ENCODE measurements around the gene MTHFD1. TPM values are rescaled to one million over a fixed set of nuclear protein-coding genes. Genes with fewer than 3 reads are reported as not detected.

The MTHFD1 gene
- total RNA-seq, 2 donors from 2014 or later: 40.5 to 49.9 TPM

- intact Hi-C loops (cut with DNase I): no loop called here
- no peak for DNase-seq (ENCODE audit: low spot score)
Measured at GRCh38 chr14:64400829-64401459, 12.8 kb downstream of the MTHFD1 start.

GRCh38 chr14:64401949-64402348 is 13.8 kb downstream of the MTHFD1 start:
- intact Hi-C loops (cut with DNase I): no loop called here
- DNase-seq (ENCODE audit: low spot score): no peak

GRCh38 chr14:64405295-64405694 is 17.1 kb downstream of the MTHFD1 start:
- intact Hi-C loops (cut with DNase I): no loop called here

GRCh38 chr14:64407329-64407728 is 19.2 kb downstream of the MTHFD1 start:
- intact Hi-C loops (cut with DNase I): no loop called here
- no peak for DNase-seq (ENCODE audit: low spot score)

More at GRCh38 chr14:64405295-64405694, 17.1 kb downstream of the MTHFD1 start:
- no peak for DNase-seq (ENCODE audit: low spot score)

GRCh38 chr14:64409126-64409920 is 21.2 kb downstream of the MTHFD1 start:
- intact Hi-C loops (cut with DNase I): no loop called here
- no peak for DNase-seq (ENCODE audit: low spot score)

GRCh38 chr14:64410084-64410774 is 22.1 kb downstream of the MTHFD1 start:
- DNase-seq (ENCODE audit: low spot score): no peak
- intact Hi-C loops (cut with DNase I): no loop called here

- DNase-seq (ENCODE audit: low spot score): no peak
- intact Hi-C loops (cut with DNase I): no loop called here
Measured at GRCh38 chr14:64411001-64411400, 22.8 kb downstream of the MTHFD1 start.

GRCh38 chr14:64412237-64412636 is 24.1 kb downstream of the MTHFD1 start:
- no peak for DNase-seq (ENCODE audit: low spot score)
- intact Hi-C loops (cut with DNase I): no loop called here

GRCh38 chr14:64416348-64416932 is 28.3 kb downstream of the MTHFD1 start:
- intact Hi-C loops (cut with DNase I): no loop called here
- no peak for DNase-seq (ENCODE audit: low spot score)

GRCh38 chr14:64417055-64417770 is 29.1 kb downstream of the MTHFD1 start:
- no peak for DNase-seq (ENCODE audit: low spot score)
- intact Hi-C loops (cut with DNase I): no loop called here

- intact Hi-C loops (cut with DNase I): no loop called here
Measured at GRCh38 chr14:64417771-64418125, 29.6 kb downstream of the MTHFD1 start.

GRCh38 chr14:64419003-64419402 is 30.9 kb downstream of the MTHFD1 start:
- intact Hi-C loops (cut with DNase I): no loop called here
- DNase-seq (ENCODE audit: low spot score): no peak

More at GRCh38 chr14:64417771-64418125, 29.6 kb downstream of the MTHFD1 start:
- DNase-seq (ENCODE audit: low spot score): no peak

GRCh38 chr14:64421166-64421565 is 33.0 kb downstream of the MTHFD1 start:
- intact Hi-C loops (cut with DNase I): loop anchor here in 1 of 2 donors (10.0 kb wide), 1 partner anchor 54 kb away; no protein-coding TSS in a partner anchor
- DNase-seq (ENCODE audit: low spot score): no peak

- intact Hi-C loops (cut with DNase I): loop anchor here in 1 of 2 donors (10.0 kb wide), 1 partner anchor 53 kb away; no protein-coding TSS in a partner anchor
Measured at GRCh38 chr14:64422005-64422404, 33.9 kb downstream of the MTHFD1 start.

GRCh38 chr14:64422756-64423155 is 34.6 kb downstream of the MTHFD1 start:
- intact Hi-C loops (cut with DNase I): loop anchor here in 1 of 2 donors (10.0 kb wide), 1 partner anchor 52 kb away; no protein-coding TSS in a partner anchor
- no peak for DNase-seq (ENCODE audit: low spot score)

More at GRCh38 chr14:64422005-64422404, 33.9 kb downstream of the MTHFD1 start:
- no peak for DNase-seq (ENCODE audit: low spot score)

GRCh38 chr14:64423987-64424386 is 35.8 kb downstream of the MTHFD1 start:
- intact Hi-C loops (cut with DNase I): loop anchor here in 1 of 2 donors (10.0 kb wide), 1 partner anchor 51 kb away; no protein-coding TSS in a partner anchor
- no peak for DNase-seq (ENCODE audit: low spot score)

- intact Hi-C loops (cut with DNase I): no loop called here
Measured at GRCh38 chr14:64434528-64434927, 46.4 kb downstream of the MTHFD1 start.

GRCh38 chr14:64438181-64438841 is 50.2 kb downstream of the MTHFD1 start:
- DNase-seq (ENCODE audit: low spot score): no peak
- intact Hi-C loops (cut with DNase I): no loop called here

More at GRCh38 chr14:64434528-64434927, 46.4 kb downstream of the MTHFD1 start:
- no peak for DNase-seq (ENCODE audit: low spot score)

Measured in posterior vena cava (tissue), 2 donors.